GM12891 (cell line): ENCODE measurements around the gene EEIG1.

Source experiments
- POLR2A ChIP-seq: IDR thresholded peaks from 2 replicates; pipeline ENCODE4 v1.6.1; 2011; ENCODE audit warnings: low read depth, low read length, control low read depth
- POLR2AphosphoS5 ChIP-seq: IDR thresholded peaks from 2 replicates; pipeline ENCODE4 v1.6.1; 2011; ENCODE audit warnings: low read depth, low read length, control low read depth
- SPI1 ChIP-seq: IDR thresholded peaks from 2 replicates; pipeline ENCODE4 v1.6.1; 2011; ENCODE audit warnings: low read depth, low read length, control low read depth
- TAF1 ChIP-seq: IDR thresholded peaks from 2 replicates; pipeline ENCODE4 v1.6.1; 2011; ENCODE audit warnings: low read depth, low read length, control low read depth

DNA sequence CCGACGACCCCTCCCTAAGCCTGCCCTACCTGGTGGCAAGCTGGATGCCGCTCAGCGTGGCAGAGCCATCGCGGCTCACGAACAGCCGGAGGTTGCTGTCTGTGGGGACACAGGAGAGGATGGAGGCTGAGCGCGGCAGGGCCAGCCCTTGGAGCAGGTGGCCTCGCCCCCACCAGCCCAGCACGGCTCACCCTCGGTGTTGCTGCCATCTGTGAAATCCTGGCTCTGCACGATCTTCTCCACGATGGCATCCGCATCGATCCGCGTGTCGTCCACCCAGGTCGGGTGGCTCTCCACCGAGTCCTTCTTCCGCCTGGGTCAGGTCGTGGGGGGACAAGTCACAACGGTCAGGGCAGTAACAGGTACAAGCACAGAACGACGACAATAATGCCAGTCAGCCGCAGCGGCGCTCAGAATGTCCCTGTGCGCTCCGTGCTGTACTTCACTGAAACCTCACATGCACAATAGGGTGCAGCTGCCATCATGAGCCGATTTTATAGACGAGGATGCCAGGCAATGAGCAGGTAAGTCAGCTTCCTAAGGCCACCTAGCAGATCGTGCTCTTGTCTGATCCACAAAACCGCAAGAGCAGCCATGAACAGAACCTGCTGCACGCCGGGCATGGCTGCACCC, 36.1 kb downstream of the EEIG1 start:
- TF ChIP-seq POLR2AphosphoS5 (no peak), TAF1 (no peak), POLR2A (no peak), SPI1 (no peak)
